IPS DF 4.7 (cell line): ENCODE results near the gene BBS9.
"Not testable (repeated sequence)": the region's sequence is repeated elsewhere in the genome, so short reads cannot be mapped to it uniquely, and the experiment has no call there.

Experiments
- DNase-seq: peaks from one replicate; pipeline ENCODE4 v3.0.0-alpha.2; 2013; ENCODE audit warnings: low spot score; ENCODE audit errors: extremely low read depth

BBS9 gene

DNA sequence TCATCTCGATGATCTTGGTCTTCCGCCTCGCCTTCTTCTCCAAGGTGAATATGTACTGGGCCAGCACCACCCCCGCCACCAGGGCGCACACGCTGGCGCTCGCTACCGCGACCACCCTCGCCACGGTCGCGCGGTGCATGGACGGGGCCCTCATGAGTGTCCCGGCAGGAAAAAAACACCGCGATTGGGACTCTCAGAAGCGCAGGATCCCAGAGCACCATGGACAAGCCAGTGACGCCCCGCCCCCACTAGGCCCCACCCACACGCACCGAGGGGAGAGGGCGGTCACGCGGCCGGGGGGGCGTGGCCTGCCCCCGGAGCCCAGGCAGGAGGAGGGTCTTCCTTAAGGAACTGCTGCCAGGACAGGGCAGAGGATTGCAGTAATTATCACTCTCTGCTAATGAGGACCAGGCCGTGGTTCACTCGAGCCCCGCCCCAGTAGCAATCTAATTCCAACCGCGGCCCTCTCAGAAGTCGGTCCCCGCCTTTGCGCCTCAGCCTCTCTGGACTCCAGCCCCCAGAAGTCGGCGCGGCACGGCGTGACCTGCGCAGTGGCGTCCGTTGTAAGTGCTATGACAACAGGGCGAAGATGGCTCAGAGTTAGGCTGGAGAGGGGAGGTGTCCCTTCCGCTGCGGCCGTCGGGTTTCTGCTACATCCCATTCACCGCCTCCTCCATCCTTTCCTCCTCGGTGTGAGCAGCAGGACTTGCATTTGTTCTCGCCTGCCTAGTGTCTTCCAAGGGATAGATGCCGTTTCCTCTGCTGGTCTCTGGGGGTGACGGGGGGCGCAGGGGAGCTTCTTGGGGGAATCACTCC is at the start of gene BBS9:
TSS of gene BBS9 (plus strand) at position 575 of the 816 bp plus-strand sequence. CDS start 16,689 bp downstream, outside the sequence.
- peak; percentile 84 for DNase-seq

DNA sequence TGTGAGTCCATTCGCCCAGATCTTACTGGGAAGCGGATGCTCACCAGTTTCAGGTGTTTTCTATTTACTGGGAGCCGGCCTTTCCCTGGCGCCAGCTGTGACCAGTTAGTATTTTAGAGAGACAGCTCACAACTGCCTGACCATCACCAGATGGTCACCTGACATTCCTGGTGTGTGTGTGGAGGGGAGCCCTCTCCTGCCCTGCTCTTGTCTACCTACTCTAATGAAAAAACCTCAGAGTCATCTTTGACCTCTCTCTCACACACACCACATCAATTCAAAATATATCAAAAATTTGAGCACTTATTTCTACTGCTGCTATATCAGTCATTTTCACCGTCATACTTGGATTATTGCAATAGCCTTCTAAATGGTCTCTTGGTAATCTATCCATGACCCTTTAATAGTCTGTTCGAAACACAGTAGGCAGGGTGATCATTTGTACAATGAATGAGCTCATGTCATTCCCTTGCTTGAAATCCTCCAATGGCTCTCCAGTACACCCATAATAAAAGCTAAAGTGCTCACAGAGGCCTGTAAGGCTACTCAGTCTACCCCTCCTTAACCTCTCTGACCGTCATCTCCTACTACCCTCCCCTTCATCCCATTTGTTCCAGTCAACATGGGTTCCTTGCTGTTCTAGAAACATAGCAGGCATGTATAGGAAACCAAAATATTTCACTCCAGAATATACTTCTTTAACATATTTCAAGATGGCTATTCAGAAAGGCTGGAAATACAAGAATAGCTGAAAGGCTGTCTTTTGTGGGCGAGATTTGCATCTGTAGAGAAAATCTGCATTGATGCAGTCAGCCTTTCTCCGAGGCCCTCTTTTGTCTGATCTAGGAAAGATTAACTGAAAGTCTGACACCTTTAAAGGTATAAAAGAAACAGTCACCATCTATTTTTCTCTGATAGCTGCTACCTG is 49.3 kb upstream of the BBS9 start:
- no peak for DNase-seq

DNA sequence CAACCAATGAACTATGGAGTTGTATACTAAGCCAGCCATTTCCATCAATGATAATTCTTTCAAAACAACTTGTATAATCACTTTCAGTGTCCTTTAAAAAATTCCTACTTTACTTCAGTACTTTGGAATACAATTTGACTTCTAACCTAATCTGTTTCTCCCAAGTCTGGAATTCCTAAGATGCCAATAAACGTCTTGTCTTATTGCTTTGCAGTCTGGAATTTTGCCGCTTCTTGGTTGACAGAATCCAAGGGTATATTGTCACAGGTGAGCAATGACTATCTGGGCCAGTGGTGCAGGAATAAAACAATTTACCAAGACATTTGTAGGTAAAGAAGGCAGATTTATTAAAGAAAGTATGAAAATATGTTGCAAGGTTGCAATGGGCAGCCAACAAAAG is 42.0 kb upstream of the BBS9 start:
- no peak for DNase-seq

DNA sequence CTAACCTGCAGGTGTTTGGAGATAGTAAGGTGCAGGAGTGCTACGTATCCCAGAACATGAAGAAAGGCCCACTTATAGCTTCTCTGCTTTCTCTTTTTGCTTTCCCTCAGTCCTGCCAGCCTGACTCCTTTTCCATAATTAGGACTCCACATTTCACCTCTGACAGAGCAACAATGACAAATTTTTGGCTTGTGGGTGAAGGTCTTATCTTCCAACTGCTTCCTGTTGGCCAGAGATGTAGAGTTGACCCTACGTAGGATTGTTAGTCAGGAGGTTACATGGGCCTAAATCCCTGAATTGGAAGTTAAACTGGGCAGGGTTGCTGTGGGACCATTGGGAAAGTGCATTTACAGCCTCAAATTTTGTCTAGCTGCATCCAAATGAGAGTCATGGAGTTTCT is 41.5 kb upstream of the BBS9 start:
- DNase-seq, result no peak

DNA sequence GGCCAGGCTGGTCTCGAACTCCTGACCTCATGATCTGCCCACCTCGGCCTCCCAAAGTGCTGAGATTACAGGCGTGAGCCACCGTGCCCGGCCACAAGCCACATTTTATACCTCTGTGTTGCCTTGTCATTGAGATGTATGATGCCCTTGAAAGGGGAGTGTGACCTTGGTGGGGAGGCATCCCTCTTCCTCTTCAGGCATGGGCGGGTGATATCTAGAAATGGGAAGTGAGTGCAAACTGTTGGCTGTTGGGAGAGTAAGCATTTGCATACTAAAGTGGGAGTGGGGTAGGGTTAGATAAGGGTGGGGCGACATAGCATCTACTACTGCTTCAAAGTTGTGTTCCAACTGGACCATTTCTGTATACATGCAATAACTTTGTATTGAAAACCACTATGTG is 40.2 kb upstream of the BBS9 start:
- DNase-seq, result no peak

DNA sequence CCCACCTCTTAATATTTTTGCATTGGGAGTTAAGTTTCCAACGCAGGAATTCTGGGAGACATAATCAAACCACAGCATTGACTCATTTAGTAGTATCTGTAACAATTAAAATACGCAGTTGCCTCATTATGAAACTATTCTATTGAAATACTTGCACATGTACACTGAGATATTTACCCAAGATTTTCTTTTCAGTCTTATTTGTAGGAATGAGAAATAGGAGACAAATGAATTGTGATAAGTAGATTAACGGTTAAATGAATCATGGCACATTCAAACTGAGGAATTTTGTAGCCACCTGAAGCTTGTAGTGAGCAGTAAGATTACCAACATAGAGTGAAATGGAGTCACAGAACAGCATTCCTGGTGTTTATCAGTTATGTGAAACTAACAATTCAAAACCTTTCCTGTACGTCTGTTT is 38.2 kb upstream of the BBS9 start:
- DNase-seq, result no peak

DNA sequence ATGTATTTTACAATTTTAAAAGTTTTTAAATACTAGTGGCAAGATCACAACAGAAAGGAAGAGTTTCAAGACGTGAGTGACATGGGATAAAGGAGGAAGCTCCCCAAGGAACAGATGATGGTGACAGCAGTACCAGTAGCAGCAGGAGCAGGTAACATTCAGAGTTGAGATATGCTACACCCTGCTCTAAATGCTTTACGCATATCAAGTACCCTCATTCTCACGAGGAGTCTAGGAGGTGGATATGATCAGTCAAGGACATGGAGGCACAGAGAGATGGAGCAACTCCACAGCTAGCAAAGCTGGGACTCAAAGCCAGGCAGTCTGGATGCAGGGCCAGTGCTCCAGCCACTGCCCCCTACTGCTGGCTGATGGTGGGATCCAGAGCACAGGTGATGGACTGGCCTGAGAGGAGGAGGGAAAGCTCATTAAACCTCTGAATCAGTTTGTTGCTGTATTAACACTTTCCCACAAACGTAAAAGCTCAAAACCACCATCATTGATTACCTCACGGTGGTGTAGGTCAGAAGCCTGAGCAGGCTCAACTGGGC is 37.6 kb upstream of the BBS9 start:
- DNase-seq, result no peak

DNA sequence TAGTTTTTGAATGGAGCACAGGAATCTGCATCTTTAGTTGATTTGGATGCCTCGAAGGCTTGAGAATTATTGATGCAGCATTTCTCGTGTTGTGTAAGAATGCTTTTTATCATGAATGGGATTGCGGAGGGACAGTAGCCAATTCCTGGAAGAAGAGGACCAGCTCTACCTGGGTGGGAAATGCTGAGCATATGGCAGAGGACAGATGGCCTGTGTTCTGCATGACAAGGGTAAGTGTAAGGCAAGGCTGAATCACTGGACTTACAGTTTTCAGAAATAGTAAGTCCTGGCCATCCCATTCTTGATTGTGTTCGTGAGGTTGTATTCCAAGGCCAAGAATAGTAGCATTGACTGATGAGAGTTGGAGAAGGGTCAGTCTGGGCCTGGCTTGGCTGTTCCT is 36.1 kb upstream of the BBS9 start:
- no peak for DNase-seq

DNA sequence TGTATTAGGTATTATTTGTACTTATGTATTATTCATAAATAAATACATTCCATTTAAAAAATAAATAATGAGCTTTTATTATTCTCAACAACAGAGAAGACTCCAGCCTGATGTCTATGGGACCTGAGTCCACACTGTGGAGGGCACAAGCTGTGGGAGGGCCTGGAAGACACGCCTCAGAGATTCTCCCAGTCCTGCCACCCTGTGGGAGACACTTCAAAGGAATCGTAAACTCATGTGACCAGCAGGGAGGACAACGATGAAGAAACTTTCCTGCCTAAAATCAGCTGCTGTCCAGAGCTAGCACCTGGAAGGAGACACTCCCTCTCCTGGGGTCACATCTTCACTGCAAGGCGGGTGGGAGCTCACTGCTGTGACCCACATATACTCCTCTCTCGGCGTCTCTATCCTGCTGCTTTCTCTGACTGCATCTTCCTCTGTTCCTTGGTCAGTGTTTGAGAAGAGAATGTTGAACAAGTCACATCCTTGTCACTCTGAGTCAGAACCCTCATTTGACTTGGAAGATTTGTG is 34.6 kb upstream of the BBS9 start:
- not testable (repeated sequence) for DNase-seq

DNA sequence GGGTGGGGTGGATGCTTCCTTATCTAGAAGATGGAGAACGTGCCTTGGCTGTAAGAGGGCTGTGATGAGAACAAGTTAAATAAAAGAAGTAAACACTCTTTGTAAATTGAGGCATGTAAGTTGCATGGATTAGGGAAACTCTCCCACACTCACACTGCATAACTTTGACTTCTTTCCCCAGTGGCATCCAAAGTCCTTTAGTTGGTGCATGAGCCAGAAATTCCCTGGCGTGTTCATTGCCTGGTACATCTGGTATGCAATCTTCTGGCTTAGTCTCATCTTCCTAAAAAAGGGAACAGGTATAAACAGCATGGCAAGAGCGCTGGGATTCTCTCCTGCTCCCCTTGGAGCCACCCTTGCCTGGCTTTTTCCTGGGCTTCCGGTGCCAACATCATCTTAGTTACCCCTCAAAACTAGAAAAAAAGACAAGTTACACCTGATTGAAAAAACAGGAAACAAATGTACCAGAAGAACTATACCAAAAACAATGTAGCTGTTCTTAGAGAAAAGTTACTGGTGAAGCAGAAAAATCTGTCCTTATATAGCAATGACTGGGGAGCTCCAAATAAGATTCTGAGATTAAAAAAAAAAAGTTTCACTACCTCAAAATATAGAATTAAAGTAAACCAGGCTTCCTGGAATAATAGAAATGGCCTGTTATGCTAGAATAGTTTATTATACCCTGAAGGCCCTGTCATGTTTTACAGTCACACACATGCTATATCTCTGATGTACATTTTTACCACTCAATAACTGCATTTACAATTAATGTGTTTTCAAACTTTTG is 30.0 kb upstream of the BBS9 start:
- DNase-seq, result no peak

DNA sequence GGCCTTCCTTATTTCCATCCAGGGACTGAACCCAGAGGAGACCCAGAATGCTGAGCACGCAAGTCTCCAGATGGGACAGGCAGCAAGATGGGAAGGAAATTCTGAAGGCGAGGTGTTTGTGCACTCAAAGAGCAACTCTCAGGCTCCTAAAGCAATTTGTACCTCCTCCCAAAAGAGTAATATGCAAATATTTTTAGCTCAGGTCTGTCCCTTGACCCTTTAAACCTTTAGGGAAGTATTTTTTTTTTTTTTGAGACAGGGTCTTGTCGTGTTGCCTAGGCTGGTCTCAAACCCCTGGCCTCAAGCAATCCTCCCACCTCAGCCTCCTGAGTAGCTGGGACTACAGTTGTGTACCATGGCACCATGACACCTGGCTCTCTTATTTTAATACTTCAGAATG is 28.6 kb upstream of the BBS9 start:
- no peak for DNase-seq

DNA sequence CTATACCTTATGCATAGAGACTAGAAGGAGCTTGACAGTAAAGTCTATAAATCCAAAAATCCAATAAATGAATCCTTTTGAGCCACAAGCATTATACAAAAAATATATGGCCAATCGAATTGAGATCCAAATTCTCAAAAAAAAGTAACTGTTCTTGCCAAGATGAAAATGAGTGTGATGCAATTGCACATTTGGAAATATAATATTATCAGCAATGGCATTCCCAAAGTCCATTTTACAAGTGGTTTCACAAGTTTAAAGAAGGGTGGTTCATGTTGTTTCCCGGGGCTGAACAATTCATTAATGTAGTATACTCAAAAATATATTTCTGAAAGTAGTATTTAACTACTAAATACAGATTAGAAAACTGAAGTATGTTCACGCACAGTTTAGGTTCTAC is 27.5 kb upstream of the BBS9 start:
- no peak for DNase-seq

DNA sequence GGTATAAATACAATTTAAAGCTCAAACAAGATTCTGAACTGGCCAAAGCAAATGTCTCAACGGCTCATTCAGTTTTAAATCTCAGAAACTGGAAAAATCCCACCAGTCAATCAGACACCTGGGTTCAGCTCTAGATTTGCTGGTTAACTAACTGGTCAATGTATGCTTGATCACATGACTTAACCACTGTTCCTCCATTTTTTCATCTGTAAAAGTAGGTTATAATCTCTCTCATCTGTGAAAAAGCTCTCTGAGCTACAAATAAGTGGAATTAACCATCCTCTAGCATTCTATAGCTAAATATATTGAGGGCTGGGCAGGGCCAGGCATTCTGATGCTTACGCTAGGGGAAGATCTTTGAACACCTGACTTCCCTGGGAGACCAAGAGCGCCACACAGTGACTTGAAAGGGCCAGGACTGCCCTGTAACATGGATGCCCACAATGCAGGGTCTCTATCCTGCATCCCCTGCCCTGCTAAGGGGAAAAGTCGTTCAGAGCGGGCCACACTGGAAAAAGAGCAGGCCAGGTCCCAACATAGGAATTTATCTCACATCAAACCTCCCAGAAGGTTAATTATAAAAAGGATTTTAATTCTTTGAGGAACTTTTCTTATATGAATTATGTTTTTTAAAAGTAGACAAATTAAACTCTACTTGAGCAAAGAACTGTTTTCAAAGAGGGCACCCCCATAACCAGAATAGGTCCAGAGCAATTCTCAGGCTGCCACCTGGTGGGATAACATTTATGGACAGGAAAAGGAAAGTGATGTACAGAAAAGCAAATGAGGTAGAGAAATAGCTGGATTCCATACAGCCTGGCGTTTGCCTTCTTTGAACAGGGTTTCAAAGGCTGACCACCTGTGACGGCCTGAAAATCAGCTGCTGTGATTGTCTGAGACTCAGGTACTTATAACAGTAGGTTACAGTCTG is 22.0 kb upstream of the BBS9 start:
- no peak for DNase-seq

DNA sequence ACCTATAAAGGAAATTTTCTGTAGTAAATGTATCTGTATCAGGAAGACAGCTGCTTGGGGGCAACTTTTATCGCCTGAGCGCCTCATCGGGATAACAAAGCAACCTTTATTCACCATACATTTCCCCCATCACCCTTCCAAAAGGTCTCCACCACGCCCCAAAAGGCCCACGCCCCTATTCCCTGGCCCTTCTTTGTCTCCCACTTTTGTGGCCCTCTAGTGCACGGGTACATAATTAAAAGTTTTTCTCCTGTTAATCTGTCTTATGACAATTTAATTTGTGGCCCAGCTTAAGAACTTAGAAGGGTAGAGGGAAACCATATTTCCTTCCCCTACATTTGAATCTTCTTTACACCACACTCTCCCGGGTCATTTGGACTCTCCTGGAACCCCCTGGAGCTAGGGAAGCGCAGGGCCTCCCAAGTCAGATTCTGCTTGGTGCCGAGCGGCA is 20.8 kb upstream of the BBS9 start:
- DNase-seq, result no peak

DNA sequence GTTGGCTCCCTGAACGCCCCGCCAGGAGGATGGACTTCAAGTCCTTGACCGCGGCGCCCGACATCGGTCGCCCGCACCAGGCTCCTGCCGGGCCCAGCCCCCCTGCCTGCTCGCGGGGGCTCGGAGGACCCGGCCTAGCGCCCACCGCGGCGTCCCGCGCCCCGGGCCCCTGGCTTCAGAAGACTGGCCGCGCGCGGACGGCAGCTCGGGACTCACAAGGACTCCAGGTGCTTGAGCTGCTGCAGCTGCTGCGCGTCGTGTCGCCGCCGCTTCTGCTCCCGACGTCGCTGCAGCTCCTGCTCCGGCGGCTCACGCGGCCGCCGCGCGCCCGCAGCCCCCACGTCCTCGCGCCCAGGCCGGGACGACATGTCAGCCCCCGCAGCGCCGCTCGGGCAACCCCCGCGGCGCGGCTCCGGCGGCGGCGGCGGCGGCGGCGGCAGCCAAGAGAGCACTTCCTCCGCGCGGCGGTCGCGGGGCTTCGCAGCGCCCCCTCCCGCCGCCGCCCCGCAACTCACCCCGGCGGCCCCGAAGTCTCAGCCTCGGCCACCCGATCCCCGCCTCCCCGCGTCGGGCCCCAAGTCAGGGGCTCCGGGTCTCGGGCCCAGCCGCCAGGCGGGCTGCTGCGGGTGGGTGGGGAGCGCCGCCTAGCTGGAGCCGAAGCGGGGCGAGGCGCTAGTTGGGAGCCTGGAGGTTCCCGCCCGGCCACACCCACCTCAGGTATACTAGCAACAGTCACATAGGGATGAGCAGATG is 20.2 kb upstream of the BBS9 start, which contains the start of gene RP9:
TSS of gene RP9 (minus strand) at position 400 of the 753 bp plus-strand sequence. CDS start at position 368, 32 bp downstream.
- no peak for DNase-seq

DNA sequence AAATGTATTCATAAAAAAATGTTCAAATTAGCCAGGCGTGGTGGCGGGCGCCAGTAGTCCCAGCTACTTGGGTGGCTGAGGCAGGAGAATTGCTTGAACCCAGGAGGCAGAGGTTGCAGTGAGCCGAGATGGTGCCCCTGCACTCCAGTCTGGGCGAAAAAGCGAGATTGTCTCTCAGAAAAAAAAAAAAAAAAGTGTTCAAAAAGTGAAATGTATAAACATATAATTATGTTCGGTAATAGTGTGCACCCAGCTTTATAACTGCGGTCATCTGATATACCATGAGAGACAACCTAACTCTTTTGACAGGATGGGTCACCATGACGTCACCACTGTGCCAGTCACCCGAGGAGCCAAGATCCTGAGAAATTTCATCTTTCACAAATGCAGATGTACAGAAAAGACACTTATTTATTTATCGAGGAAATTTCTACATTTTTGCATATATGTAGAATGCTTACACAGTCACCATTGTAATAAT is 19.6 kb upstream of the BBS9 start:
- DNase-seq, result no peak

DNA sequence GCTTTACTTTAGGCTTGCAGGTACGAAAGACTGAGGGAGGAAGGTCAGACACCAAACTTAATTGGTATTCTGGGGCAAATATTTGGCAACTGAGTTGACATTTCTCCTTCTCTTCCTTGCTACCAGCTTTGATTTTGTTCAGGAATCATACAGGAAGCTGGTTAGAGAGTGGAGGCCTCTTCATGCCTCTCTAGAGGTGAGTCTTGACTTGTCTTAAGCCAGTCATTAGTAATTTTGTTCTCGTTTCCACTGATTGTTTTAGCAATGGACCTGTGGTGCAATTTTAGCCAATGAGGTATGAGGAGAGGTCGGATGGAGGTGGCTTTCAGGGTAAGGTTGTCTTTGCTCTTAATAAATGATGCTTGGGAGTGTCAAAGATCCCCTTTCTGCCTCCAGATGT is 17.8 kb upstream of the BBS9 start:
- DNase-seq, result no peak

DNA sequence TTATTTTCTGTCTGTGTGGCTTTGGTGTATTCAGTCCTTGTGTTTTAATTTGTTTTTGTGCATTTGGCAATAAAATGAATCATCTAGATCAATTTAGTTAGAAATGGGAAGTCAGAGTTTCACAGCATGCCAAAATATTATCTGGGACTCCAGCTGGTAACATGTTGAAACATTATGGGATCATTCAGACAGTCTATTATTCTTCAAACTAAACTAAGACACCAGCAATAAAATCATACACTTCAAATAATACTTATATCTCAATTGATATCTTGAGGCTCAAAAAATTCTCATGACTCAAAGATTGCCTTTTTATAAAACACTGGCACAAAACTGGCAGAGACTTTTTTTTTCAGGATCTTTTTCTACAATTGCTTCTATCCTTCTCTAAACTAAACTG is 14.4 kb upstream of the BBS9 start:
- no peak for DNase-seq

DNA sequence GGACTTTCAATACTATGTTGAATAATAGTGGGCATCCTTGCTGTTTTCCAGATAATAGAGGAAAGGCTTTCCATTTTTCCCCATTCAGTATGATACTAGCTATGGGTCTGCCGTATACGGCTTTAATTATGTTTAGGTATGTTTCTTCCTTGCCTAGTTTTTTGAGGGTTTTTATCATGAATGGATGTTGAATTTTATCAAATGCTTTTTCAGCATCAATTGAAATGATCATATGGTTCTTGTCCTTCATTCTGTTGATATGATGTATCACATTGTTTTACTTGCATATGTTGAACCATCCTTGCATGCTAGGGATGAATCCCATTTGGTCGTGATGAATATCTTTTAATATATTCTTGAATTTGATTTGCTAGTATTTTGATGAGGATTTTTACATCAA is 11.0 kb upstream of the BBS9 start:
- DNase-seq, result no peak
